ENCODE data around the gene BORCS8.
"Not testable (repeated sequence)": the region's sequence is repeated elsewhere in the genome, so short reads cannot be mapped to it uniquely, and the experiment has no call there.

Gene BORCS8

GRCh38 chr19:19179548-19180441, 12.2 kb downstream of the BORCS8 start:
- no peak for DNase-seq

- no peak for DNase-seq
Measured at GRCh38 chr19:19176950-19177349, 15.0 kb downstream of the BORCS8 start.

- DNase-seq: not testable (repeated sequence)
Measured at GRCh38 chr19:19173243-19173642, 18.7 kb downstream of the BORCS8 start.

GRCh38 chr19:19171821-19172532, 20.0 kb downstream of the BORCS8 start:
- DNase-seq: no peak

GRCh38 chr19:19170873-19171672, 20.9 kb downstream of the BORCS8 start:
- no peak for DNase-seq

GRCh38 chr19:19170053-19170872, 21.7 kb downstream of the BORCS8 start, which contains the start of gene MEF2B:
Gene MEF2B (minus strand): TSS chr19:19170263. CDS start chr19:19150735, 19,528 bp downstream.
- peak in 1 of 2 experiments; percentile 82 for DNase-seq

GRCh38 chr19:19169236-19170052, 22.5 kb downstream of the BORCS8 start:
- DNase-seq: no peak

- no peak for DNase-seq
Measured at GRCh38 chr19:19167612-19168011, 24.3 kb downstream of the BORCS8 start.

GRCh38 chr19:19165396-19165795, 26.6 kb downstream of the BORCS8 start:
- no peak for DNase-seq

GRCh38 chr19:19162495-19162894, 29.5 kb downstream of the BORCS8 start:
- no peak for DNase-seq

GRCh38 chr19:19160461-19161035, 31.4 kb downstream of the BORCS8 start:
- no peak for DNase-seq

GRCh38 chr19:19159534-19159933, 32.4 kb downstream of the BORCS8 start:
- DNase-seq: no peak

GRCh38 chr19:19157808-19158207, 34.1 kb downstream of the BORCS8 start:
- DNase-seq: no peak

- no peak for DNase-seq
Measured at GRCh38 chr19:19155495-19156219, 36.3 kb downstream of the BORCS8 start.

- no peak for DNase-seq
Measured at GRCh38 chr19:19154768-19155494, 37.0 kb downstream of the BORCS8 start.

GRCh38 chr19:19152668-19153384, 39.1 kb downstream of the BORCS8 start:
- no peak for DNase-seq

GRCh38 chr19:19151418-19151817, 40.5 kb downstream of the BORCS8 start:
- no peak for DNase-seq

- DNase-seq: no peak
Measured at GRCh38 chr19:19149435-19149834, 42.5 kb downstream of the BORCS8 start.

GRCh38 chr19:19148504-19148903, 43.4 kb downstream of the BORCS8 start:
- DNase-seq: not testable (repeated sequence)

Measured in NCI-H446 (cell line).